HEK293 (cell line): ENCODE measurements around the gene ATP8A1.

Experiments used
- CTCF ChIA-PET: fragments of 350-600 bp; formaldehyde crosslinking; extraction: SDS; loops from one replicate; lab custom pipeline; 2021; ENCODE audit warnings: antibody characterized with exemption; lab: Yijun Ruan, JAX
- POLR2A ChIA-PET: fragments of 300-600 bp; formaldehyde crosslinking; extraction: SDS; loops from one replicate; lab custom pipeline; 2020; ENCODE audit warnings: antibody characterized with exemption, inconsistent platforms; lab: Yijun Ruan, JAX
- H3K27ac ChIP-seq: fragments of 200-500 bp; sonication (Bioruptor generic); 2 replicates; pipeline ENCODE4 v1.5.1; 2014; ENCODE audit warnings: low read depth, low read length, control low read depth, inconsistent platforms; ENCODE audit errors: extremely low read depth
- H3K36me3 ChIP-seq, 2 experiments: fragments of 200-500 bp in 1 of 2; sonication (Bioruptor generic) in 1 of 2; 1 replicate in 1 of 2; 2 replicates in 1 of 2; pipeline ENCODE4 v1.5.1; 2014 to 2017; ENCODE audit warnings: inconsistent platforms in 2 of 2, low read length in 2 of 2; ENCODE audit not compliant: control insufficient read depth in 2 of 2, insufficient read depth in 1 of 2
- H3K4me1 ChIP-seq: fragments of 200-500 bp; sonication (Bioruptor generic); 2 replicates; pipeline ENCODE4 v1.5.1; 2014; ENCODE audit warnings: mild to moderate bottlenecking, low read length, inconsistent platforms; ENCODE audit not compliant: control insufficient read depth, insufficient read depth
- H3K4me3 ChIP-seq: 2 replicates; pipeline ENCODE4 v1.5.1; 2011; ENCODE audit warnings: low read depth, mild to moderate bottlenecking, control low read depth, low read length, moderate library complexity
- H3K9me3 ChIP-seq: fragments of 200-500 bp; sonication (Bioruptor generic); 2 replicates; pipeline ENCODE4 v1.5.1; 2014; ENCODE audit warnings: low read depth, low read length, inconsistent platforms; ENCODE audit not compliant: control insufficient read depth, insufficient read depth
- EGR2 ChIP-seq: fragments of 450-650 bp; formaldehyde crosslinking; IDR thresholded peaks from 2 replicates; pipeline ENCODE4 v1.5.1; 2016; ENCODE audit warnings: low read depth, missing biosample characterization, missing genetic modification characterization
- KLF10 ChIP-seq: fragments of 450-650 bp; IDR thresholded peaks from 2 replicates; pipeline ENCODE4 v1.5.1; 2018; ENCODE audit warnings: missing biosample characterization, mild to moderate bottlenecking, missing genetic modification characterization
- MEIS1 ChIP-seq: sonication (generic); formaldehyde crosslinking; IDR thresholded peaks from 2 replicates; pipeline ENCODE4 v1.8.1; 2022; ENCODE audit warnings: missing genetic modification reagents, mild to moderate bottlenecking, borderline replicate concordance
- PRDM4 ChIP-seq: fragments of 450-650 bp; formaldehyde crosslinking; IDR thresholded peaks from 2 replicates; pipeline ENCODE4 v1.5.1; 2017; ENCODE audit warnings: missing biosample characterization, missing genetic modification characterization
- SCRT2 ChIP-seq: fragments of 450-650 bp; formaldehyde crosslinking; IDR thresholded peaks from 2 replicates; pipeline ENCODE4 v1.5.1; 2016; ENCODE audit warnings: missing biosample characterization, missing genetic modification characterization
- ZBTB20 ChIP-seq: fragments of 450-650 bp; formaldehyde crosslinking; IDR thresholded peaks from 2 replicates; pipeline ENCODE4 v1.5.1; 2016; ENCODE audit warnings: missing biosample characterization, missing genetic modification characterization
- ZFP37 ChIP-seq: fragments of 450-650 bp; formaldehyde crosslinking; IDR thresholded peaks from 2 replicates; pipeline ENCODE4 v1.5.1; 2016; ENCODE audit warnings: missing biosample characterization, missing genetic modification characterization
- ZNF133 ChIP-seq: fragments of 450-650 bp; formaldehyde crosslinking; IDR thresholded peaks from 2 replicates; pipeline ENCODE4 v1.5.1; 2016; ENCODE audit warnings: missing biosample characterization, missing genetic modification characterization
- ZNF18 ChIP-seq: fragments of 450-650 bp; formaldehyde crosslinking; IDR thresholded peaks from 2 replicates; pipeline ENCODE4 v1.5.1; 2016; ENCODE audit warnings: missing biosample characterization, missing genetic modification characterization
- ZNF19 ChIP-seq: fragments of 450-650 bp; formaldehyde crosslinking; IDR thresholded peaks from 2 replicates; pipeline ENCODE4; 2016; ENCODE audit warnings: missing biosample characterization, missing genetic modification characterization, low read depth
- ZNF221 ChIP-seq: fragments of 450-650 bp; formaldehyde crosslinking; IDR thresholded peaks from 2 replicates; pipeline ENCODE4 v1.5.1; 2017; ENCODE audit warnings: missing biosample characterization, missing genetic modification characterization, borderline replicate concordance
- ZNF354C ChIP-seq: fragments of 450-650 bp; formaldehyde crosslinking; IDR thresholded peaks from 2 replicates; pipeline ENCODE4 v1.5.1; 2016; ENCODE audit warnings: missing biosample characterization, missing genetic modification characterization, low read depth, borderline replicate concordance
- ZNF362 ChIP-seq: fragments of 450-650 bp; formaldehyde crosslinking; IDR thresholded peaks from 2 replicates; pipeline ENCODE4 v1.5.1; 2016; ENCODE audit warnings: missing biosample characterization, missing genetic modification characterization
- ZNF513 ChIP-seq: fragments of 450-650 bp; IDR thresholded peaks from 2 replicates; pipeline ENCODE4 v1.5.1; 2018; ENCODE audit warnings: missing biosample characterization, missing genetic modification characterization
- ZNF585B ChIP-seq: fragments of 450-650 bp; formaldehyde crosslinking; IDR thresholded peaks from 2 replicates; pipeline ENCODE4 v1.5.1; 2016; ENCODE audit warnings: missing biosample characterization, missing genetic modification characterization
- ZNF596 ChIP-seq: fragments of 450-650 bp; IDR thresholded peaks from 2 replicates; pipeline ENCODE4 v1.5.0; 2018; ENCODE audit warnings: missing biosample characterization, mild to moderate bottlenecking, missing genetic modification characterization, moderate library complexity
- ZNF610 ChIP-seq: fragments of 450-650 bp; formaldehyde crosslinking; IDR thresholded peaks from 2 replicates; pipeline ENCODE4 v1.5.1; 2016; ENCODE audit warnings: missing biosample characterization, missing genetic modification characterization, borderline replicate concordance
- ZNF626 ChIP-seq: fragments of 450-650 bp; sonication (Bioruptor Pico); formaldehyde crosslinking; IDR thresholded peaks from 2 replicates; pipeline ENCODE4 v1.5.1; 2018; ENCODE audit warnings: missing biosample characterization, missing genetic modification characterization, inconsistent platforms
- ZNF670 ChIP-seq: fragments of 450-650 bp; formaldehyde crosslinking; IDR thresholded peaks from 2 replicates; pipeline ENCODE4 v1.5.1; 2016; ENCODE audit warnings: missing biosample characterization, missing genetic modification characterization, low read depth
- ZNF707 ChIP-seq: fragments of 450-650 bp; formaldehyde crosslinking; IDR thresholded peaks from 2 replicates; pipeline ENCODE4 v1.5.1; 2016; ENCODE audit warnings: missing biosample characterization, missing genetic modification characterization
- ZNF747 ChIP-seq: fragments of 450-650 bp; formaldehyde crosslinking; IDR thresholded peaks from 2 replicates; pipeline ENCODE4 v1.5.1; 2016; ENCODE audit warnings: missing biosample characterization, missing genetic modification characterization
- ZNF785 ChIP-seq: fragments of 450-650 bp; formaldehyde crosslinking; IDR thresholded peaks from 2 replicates; pipeline ENCODE4 v1.5.1; 2016; ENCODE audit warnings: missing biosample characterization, missing genetic modification characterization
- ZNF791 ChIP-seq: fragments of 450-650 bp; formaldehyde crosslinking; IDR thresholded peaks from 2 replicates; pipeline ENCODE4 v1.5.1; 2016; ENCODE audit warnings: missing biosample characterization, missing genetic modification characterization
- ZSCAN18 ChIP-seq: fragments of 450-650 bp; formaldehyde crosslinking; IDR thresholded peaks from 2 replicates; pipeline ENCODE4 v1.5.1; 2016; ENCODE audit warnings: missing biosample characterization, missing genetic modification characterization

ATP8A1 gene

GRCh38 chr4:42555828-42556227 is 101.1 kb downstream of the ATP8A1 start:
- H3K4me1 ChIP-seq, result no peaks in the 10 kb centered on the region
- no peak overlapping the region for H3K4me3 ChIP-seq
- ChIA-PET POLR2A (no interaction called here), CTCF (no interaction called here)
- TF ChIP-seq ZNF513 (tag by site-specific recombination) (no peak), ZNF596 (tag by site-specific recombination) (no peak), EGR2 (tag by site-specific recombination) (no peak), MEIS1 (CRISPR knock-in tag) (no peak), ZNF626 (tag by site-specific recombination) (no peak), ZNF791 (tag by site-specific recombination) (no peak), ZFP37 (tag by site-specific recombination) (no peak), ZNF785 (no peak), ZNF585B (tag by site-specific recombination) (no peak), ZNF221 (tag by site-specific recombination) (no peak), ZNF18 (tag by site-specific recombination) (no peak), PRDM4 (no peak), ZNF133 (no peak), ZSCAN18 (no peak)
- H3K27ac ChIP-seq, result no peak overlapping the region
- H3K9me3 ChIP-seq, result no peaks in the 10 kb centered on the region
- H3K36me3 ChIP-seq, result no peaks in the 10 kb centered on the region

GRCh38 chr4:42554072-42554471 is 102.8 kb downstream of the ATP8A1 start:
- Histone ChIP-seq H3K4me3 (no peak overlapping the region), H3K9me3 (no peaks in the 10 kb centered on the region), H3K27ac (no peak overlapping the region), H3K36me3 (no peaks in the 10 kb centered on the region), H3K4me1 (no peaks in the 10 kb centered on the region)
- ChIA-PET CTCF (interaction anchor here (0.6 to 1.1 kb wide), 2 partner anchors 28 to 183 kb away, joined by 3 to 4 read pairs; no protein-coding TSS in a partner anchor), POLR2A (no interaction called here)
- no peak for TF ChIP-seq SCRT2 (tag by site-specific recombination)
- TF ChIP-seq ZNF670 (tag by site-specific recombination), result no peak

GRCh38 chr4:42549896-42550295 is 107.0 kb downstream of the ATP8A1 start:
- no peak overlapping the region for H3K27ac ChIP-seq
- ChIA-PET POLR2A (no interaction called here), CTCF (no interaction called here)
- H3K4me1 ChIP-seq, result no peaks in the 10 kb centered on the region
- H3K36me3 ChIP-seq, result peaks cover 0 to 4% of the 10 kb centered on the region in 2 experiments; a peak in 1 of 3 replicates
- H3K4me3 ChIP-seq, result no peak overlapping the region
- no peaks in the 10 kb centered on the region for H3K9me3 ChIP-seq
- TF ChIP-seq ZNF610 (tag by site-specific recombination) (no peak), ZNF19 (tag by site-specific recombination) (no peak), ZNF354C (tag by site-specific recombination) (no peak), ZBTB20 (no peak), ZNF707 (tag by site-specific recombination) (no peak), KLF10 (tag by site-specific recombination) (no peak), ZNF747 (tag by site-specific recombination) (no peak), ZNF362 (no peak)
